GM18870 (cell line): Measurements from ENCODE around the gene DPYD.

Experiments
- ATAC-seq: cut with Tn5 transposase; IDR thresholded peaks from one replicate; pipeline ENCODE4 v1.9.1; 2021; ENCODE audit warnings: moderate library complexity; ENCODE audit not compliant: unreplicated experiment

DPYD gene

GRCh38 chr1:97314685-97315084, 606.1 kb downstream of the DPYD start:
- no peak for ATAC-seq

GRCh38 chr1:97308131-97308530, 612.7 kb downstream of the DPYD start:
- no peak for ATAC-seq

- ATAC-seq, result no peak
Measured at GRCh38 chr1:97307568-97307967, 613.3 kb downstream of the DPYD start.

- ATAC-seq, result no peak
Measured at GRCh38 chr1:97307151-97307550, 613.7 kb downstream of the DPYD start.

GRCh38 chr1:97306504-97306903, 614.3 kb downstream of the DPYD start:
- ATAC-seq, result no peak

- no peak for ATAC-seq
Measured at GRCh38 chr1:97304366-97304765, 616.5 kb downstream of the DPYD start.

- no peak for ATAC-seq
Measured at GRCh38 chr1:97298966-97299365, 621.9 kb downstream of the DPYD start.

GRCh38 chr1:97297611-97298010, 623.2 kb downstream of the DPYD start:
- ATAC-seq, result no peak

GRCh38 chr1:97281962-97282361, 638.9 kb downstream of the DPYD start:
- no peak for ATAC-seq

- ATAC-seq, result no peak
Measured at GRCh38 chr1:97277891-97278654, 642.8 kb downstream of the DPYD start.

- no peak for ATAC-seq
Measured at GRCh38 chr1:97271916-97272788, 648.7 kb downstream of the DPYD start.

GRCh38 chr1:97270508-97271307, 650.1 kb downstream of the DPYD start:
- no peak for ATAC-seq

GRCh38 chr1:97265630-97266029, 655.2 kb downstream of the DPYD start:
- ATAC-seq, result no peak

GRCh38 chr1:97262842-97263241, 658.0 kb downstream of the DPYD start:
- ATAC-seq, result no peak

GRCh38 chr1:97258597-97258996, 662.2 kb downstream of the DPYD start:
- ATAC-seq, result no peak

- no peak for ATAC-seq
Measured at GRCh38 chr1:97254731-97255463, 665.9 kb downstream of the DPYD start.

GRCh38 chr1:97252925-97253324, 667.9 kb downstream of the DPYD start:
- ATAC-seq, result no peak

- no peak for ATAC-seq
Measured at GRCh38 chr1:97252076-97252475, 668.8 kb downstream of the DPYD start.

GRCh38 chr1:97247196-97247595, 673.6 kb downstream of the DPYD start:
- no peak for ATAC-seq

- no peak for ATAC-seq
Measured at GRCh38 chr1:97245682-97246081, 675.2 kb downstream of the DPYD start.

GRCh38 chr1:97245026-97245425, 675.8 kb downstream of the DPYD start:
- no peak for ATAC-seq
